Progenitor cell of endocrine pancreas (in vitro differentiated cells): ENCODE results near the gene UNC13C. TPM values are rescaled to one million over a fixed set of nuclear protein-coding genes. Genes with fewer than 3 reads are reported as not detected.

Source experiments
- DNase-seq: peaks from one replicate; pipeline ENCODE4 v3.0.0; 2021; ENCODE audit warnings: low spot score; ENCODE audit not compliant: unreplicated experiment
- H3K27ac Mint-ChIP-seq: 2 replicates; pipeline ENCODE4 v1.8.0; 2021; ENCODE audit warnings: mild to moderate bottlenecking, moderate library complexity, mixed read lengths
- H3K27me3 Mint-ChIP-seq: 2 replicates; pipeline ENCODE4 v1.8.0; 2021; ENCODE audit warnings: mixed read lengths
- H3K36me3 Mint-ChIP-seq: 2 replicates; pipeline ENCODE4 v1.8.0; 2022; ENCODE audit warnings: mixed read lengths; ENCODE audit not compliant: insufficient read depth
- H3K4me1 Mint-ChIP-seq: 2 replicates; pipeline ENCODE4 v1.8.0; 2021; ENCODE audit warnings: low read depth, mixed read lengths
- H3K4me3 Mint-ChIP-seq: 2 replicates; pipeline ENCODE4 v1.8.0; 2021; ENCODE audit warnings: low read depth, mild to moderate bottlenecking, moderate library complexity, mixed read lengths
- H3K9me3 Mint-ChIP-seq: 2 replicates; pipeline ENCODE4 v1.8.0; 2021; ENCODE audit warnings: low read depth, mixed read lengths
- total RNA-seq: library from RNA; stranded (reverse); gene quantifications from 2 replicates; pipeline ENCODE4 v1.2.1, GENCODE V29; 2021
- TF ChIP-seq, protein P1 (sequence below): fragments of 200-600 bp; sonication (generic); IDR thresholded peaks from one replicate; pipeline ENCODE4 v1.5.0; 2021; ENCODE audit warnings: antibody characterized with exemption, mild to moderate bottlenecking; ENCODE audit not compliant: unreplicated experiment

Gene UNC13C
- total RNA-seq, 1 donor from 2014 or later, result 7.3 TPM

DNA sequence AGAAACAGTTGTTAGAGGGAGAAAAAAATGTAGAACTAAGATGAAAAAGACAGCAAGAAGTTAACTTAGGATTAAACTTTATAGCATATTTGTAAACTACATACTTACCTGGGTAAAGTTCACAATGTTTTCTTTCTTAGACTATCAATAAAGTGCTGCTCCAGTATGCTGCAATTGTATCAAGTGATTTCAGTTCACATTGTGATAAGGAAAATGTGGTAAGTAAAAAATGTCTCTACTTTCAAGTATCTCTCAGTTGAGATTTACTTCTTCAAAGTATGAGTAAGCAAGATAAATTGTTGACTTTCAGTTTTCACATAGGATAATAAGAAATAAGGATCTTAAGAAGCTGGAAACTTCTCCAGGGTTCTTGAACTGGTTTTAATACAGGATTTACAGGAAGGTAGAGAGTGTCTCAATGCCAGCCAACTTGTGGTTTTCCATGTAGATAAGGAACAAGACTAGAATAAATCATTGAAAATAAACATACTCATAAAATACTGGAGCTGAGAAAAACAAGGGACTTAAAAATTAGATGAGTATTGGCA lies 528.8 kb downstream of the UNC13C start:
- no peak for DNase-seq
- Mint-ChIP-seq H3K27me3 (no peaks in the 10 kb centered on the region), H3K4me1 (peaks cover 29% of the 10 kb centered on the region), H3K36me3 (no peaks in the 10 kb centered on the region), H3K9me3 (no peaks in the 10 kb centered on the region), H3K4me3 (no peak overlapping the region), H3K27ac (no peak overlapping the region)
- TF ChIP-seq, protein P1, sequence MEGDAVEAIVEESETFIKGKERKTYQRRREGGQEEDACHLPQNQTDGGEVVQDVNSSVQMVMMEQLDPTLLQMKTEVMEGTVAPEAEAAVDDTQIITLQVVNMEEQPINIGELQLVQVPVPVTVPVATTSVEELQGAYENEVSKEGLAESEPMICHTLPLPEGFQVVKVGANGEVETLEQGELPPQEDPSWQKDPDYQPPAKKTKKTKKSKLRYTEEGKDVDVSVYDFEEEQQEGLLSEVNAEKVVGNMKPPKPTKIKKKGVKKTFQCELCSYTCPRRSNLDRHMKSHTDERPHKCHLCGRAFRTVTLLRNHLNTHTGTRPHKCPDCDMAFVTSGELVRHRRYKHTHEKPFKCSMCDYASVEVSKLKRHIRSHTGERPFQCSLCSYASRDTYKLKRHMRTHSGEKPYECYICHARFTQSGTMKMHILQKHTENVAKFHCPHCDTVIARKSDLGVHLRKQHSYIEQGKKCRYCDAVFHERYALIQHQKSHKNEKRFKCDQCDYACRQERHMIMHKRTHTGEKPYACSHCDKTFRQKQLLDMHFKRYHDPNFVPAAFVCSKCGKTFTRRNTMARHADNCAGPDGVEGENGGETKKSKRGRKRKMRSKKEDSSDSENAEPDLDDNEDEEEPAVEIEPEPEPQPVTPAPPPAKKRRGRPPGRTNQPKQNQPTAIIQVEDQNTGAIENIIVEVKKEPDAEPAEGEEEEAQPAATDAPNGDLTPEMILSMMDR, result no peak

DNA sequence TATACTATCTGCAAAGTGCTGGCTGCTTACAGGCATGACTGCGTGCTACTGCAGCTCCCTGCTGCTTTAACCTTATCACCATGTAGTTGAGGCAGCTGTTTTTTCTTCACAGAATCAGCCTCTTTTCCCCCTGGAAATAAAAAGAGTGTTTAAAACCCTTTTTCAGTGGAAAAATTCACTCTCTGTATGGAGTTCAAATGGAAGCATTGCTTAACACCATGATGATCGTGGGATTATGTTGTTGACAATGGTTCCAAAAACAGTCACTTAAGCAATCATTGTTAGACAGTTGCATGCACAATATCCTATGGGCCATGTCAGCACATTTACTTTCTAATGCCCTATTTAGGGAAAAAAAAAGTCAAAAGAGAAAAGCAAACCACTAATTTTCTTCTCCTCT lies 536.4 kb downstream of the UNC13C start:
- no peak for DNase-seq
- Mint-ChIP-seq H3K27ac (no peak overlapping the region), H3K4me3 (no peak overlapping the region), H3K9me3 (no peaks in the 10 kb centered on the region), H3K27me3 (no peaks in the 10 kb centered on the region), H3K36me3 (no peaks in the 10 kb centered on the region), H3K4me1 (peaks cover 23% of the 10 kb centered on the region)
- TF ChIP-seq, protein P1, result no peak

DNA sequence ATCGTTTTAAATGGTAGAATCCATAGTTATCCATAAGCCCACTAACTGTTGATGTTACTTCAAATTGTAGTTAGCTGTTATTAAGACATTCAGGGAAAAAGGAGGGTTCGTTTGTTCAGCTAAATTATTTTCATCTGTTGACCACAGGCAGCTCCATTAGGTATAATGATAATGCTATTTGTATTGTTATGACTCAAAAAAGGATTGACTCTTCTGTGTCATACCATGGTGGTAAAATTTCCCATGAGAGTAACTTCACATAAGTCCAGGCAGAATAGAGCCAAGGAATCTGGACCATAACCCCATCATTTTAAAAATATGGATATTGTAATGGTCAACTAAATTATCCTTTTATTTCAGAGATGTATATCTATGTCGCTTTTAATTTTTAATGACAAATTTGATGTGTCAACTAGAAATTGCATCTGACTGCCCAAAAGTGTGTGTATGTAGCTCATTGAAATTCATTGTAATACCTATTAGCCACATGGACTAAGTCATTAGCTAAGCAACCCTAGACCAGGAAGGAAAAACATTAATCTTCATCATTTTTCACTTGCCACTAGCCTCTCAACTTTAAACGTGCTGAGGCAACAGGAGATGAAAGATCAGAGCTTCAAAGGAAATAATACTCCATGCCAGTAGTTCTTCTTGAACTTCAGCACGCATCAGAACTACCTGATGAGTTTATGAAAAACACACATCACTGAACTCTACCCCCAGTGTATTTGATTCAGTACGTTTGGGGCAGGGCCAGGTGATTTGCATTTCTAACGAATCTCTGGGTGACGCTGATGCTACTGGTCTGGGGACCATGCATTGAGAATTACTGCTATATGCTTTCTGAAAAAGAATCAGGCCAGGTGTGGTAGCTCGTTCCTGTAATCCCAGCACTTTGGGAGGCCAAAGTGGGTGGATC lies 537.7 kb downstream of the UNC13C start:
- H3K4me3 Mint-ChIP-seq, result no peak overlapping the region
- no peak overlapping the region for H3K27ac Mint-ChIP-seq
- peaks cover 20% of the 10 kb centered on the region for H3K4me1 Mint-ChIP-seq
- DNase-seq, result no peak
- H3K27me3 Mint-ChIP-seq, result no peaks in the 10 kb centered on the region
- H3K36me3 Mint-ChIP-seq, result no peaks in the 10 kb centered on the region
- TF ChIP-seq, protein P1, result no peak
- no peaks in the 10 kb centered on the region for H3K9me3 Mint-ChIP-seq

DNA sequence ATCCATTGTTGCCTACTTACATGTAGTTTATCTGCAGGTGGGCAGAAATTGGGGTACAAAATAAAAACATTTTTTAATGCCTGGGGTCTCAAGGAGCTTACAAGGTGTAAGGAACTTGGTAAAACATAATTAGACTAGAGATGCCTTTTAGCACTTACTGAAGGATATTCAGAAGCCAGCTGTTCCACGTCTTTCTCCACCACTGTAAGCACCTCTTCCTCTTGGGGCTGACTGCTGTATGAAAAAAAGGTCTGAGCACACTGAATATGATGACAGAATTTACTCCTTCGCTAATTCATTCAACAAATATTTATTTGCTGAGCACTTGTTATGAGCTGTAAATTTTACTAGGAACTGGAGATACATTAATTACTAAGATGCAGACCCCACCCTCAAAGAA lies 539.1 kb downstream of the UNC13C start:
- H3K4me3 Mint-ChIP-seq, result no peak overlapping the region
- H3K4me1 Mint-ChIP-seq, result peaks cover 18% of the 10 kb centered on the region
- H3K36me3 Mint-ChIP-seq, result no peaks in the 10 kb centered on the region
- TF ChIP-seq, protein P1, result no peak
- H3K27ac Mint-ChIP-seq, result no peak overlapping the region
- no peaks in the 10 kb centered on the region for H3K9me3 Mint-ChIP-seq
- H3K27me3 Mint-ChIP-seq, result no peaks in the 10 kb centered on the region
- no peak for DNase-seq

DNA sequence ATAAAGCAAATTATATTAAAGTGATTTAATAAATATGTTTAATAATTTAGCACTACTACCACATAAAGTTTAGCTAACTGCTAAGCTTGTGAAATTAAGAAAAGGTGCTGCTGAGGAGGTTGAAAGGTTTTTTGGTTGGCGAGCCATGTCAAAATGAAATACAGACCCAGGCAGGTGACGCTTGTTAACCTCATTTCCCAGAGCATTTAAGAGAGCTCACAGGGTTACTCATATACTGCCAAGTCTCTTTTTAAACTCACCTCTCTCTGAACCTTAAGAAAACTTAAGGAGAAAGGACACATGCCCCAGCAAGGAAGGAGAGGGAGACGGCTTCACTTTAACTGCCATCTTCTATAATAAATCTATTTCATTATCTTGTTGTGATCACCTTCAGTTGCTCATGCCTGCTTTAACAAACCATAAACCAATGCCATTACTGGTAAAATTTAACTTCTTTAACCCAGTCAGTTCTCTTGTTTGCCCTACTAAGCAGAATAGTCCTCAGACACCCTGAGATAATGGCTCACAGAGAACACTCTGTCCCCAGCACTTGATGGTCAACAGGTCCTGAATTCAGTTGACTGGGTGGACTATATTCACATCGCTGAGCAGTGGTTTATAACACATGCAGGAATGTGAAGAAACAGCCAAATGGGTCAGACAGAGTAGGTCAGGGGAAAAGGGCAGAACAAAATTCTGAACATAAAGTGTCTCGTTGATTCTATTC lies 540.1 kb downstream of the UNC13C start:
- Mint-ChIP-seq H3K36me3 (no peaks in the 10 kb centered on the region), H3K4me3 (no peak overlapping the region), H3K27me3 (no peaks in the 10 kb centered on the region), H3K4me1 (peaks cover 18% of the 10 kb centered on the region), H3K9me3 (no peaks in the 10 kb centered on the region), H3K27ac (peak overlapping the region; percentile 4)
- TF ChIP-seq, protein P1, result no peak
- no peak for DNase-seq
